ENCODE measurements around the gene PODN. TPM values are rescaled to one million over a fixed set of nuclear protein-coding genes. Genes with fewer than 3 reads are reported as not detected.

The PODN gene
- total RNA-seq, 1 experiment from 2014 or later: not detected

DNA sequence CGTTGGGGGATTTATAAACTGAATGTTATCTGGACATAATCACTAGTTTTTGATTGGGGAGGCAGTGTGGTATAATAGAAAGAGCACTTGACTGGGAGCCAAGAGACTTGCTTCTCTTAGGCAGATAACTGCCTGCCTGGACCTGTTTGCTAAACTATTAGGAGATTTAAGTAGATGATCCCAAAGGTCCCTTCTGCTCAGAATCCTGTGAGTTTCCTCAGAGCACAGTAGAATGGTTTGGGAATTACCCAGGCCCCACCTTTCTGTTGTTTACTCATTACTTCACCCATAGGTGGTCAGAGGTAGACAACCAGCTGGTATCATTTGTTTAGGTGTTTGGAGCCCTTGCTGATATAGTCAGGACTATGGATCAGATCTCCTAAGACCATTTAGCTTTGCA, 10.3 kb upstream of the PODN start:
- DNase-seq (ENCODE audit: low spot score): no peak

- DNase-seq (ENCODE audit: low spot score): no peak
Measured at GRCh38 chr1:53057127-53057526, 4.9 kb upstream of the PODN start.

GRCh38 chr1:53060579-53060978, 1.4 kb upstream of the PODN start:
- no peak for DNase-seq (ENCODE audit: low spot score)

DNA sequence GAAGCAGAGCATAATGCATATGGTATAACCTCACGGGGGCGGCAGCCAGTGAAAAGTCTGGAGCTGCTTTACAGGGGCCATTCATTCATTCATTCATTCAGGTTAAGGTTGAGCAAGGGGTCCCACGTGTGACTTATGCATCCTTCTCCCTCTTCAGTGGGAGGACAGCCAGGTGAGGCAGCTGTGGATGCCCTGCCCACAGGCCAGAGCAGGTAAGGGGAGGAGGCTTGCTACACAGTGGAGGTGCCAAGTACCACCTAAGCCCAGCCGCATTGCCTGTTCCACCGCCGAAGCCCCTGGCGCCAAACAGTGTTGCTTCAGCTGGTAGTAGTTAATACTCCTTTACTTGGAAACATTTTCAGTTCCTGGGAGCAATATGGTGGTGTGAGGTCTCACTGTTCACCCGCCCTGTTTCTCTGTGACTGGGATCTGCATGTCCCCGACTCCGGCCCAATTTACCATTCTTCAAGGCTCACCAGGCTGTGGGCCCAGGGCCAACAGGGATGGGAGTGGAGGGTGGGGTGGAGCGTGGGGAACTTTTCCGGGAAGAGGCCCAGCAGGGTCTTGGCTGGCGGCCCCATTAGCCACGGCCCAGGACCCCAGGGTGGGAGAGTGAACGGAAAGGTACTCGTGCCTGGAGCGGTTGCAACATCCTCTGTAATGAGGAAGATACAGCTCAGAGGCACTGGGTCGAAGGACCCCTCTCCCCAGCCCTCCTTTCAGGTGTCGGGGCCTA, 722 bp upstream of the PODN start:
- DNase-seq (ENCODE audit: low spot score): no peak

GRCh38 chr1:53062708-53063591, 937 bp downstream of the PODN start:
- DNase-seq (ENCODE audit: low spot score): no peak

DNA sequence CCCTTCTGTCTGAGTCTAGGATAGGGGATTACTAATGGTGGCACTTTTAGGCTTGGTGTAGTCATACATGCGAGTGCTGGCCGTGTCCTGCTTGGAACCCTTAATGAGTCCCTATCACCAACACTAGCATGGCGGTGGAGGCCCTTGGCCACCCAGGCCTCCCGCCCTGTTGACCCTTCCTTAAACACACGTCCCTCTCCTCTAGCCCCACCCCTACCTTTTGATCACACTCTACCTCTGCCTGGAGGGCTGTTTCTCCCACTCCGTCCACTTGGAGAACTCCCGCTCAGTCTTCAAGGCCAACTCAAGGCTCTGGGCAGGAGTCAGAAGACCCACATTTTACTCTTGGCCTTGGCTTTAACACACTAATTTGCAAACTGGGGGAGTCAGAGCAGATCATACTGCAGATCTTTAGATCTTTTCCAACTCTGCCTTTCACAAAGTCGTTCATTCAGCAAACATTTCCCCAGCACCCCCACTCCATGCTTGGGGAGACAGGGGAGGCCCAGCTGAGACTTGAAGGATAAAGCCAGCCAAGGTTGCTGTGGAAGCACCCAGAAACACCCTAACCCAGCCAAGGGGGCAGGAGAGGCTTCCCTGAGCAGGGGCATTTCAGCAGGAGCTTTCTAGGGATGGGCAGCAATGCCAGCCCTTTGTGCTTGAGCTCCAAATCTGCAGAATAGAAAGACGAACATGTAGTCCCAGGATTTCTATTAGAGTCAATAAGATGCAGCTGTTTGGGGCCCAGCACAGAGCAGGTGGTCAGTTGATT, 1.9 kb downstream of the PODN start:
- no peak for DNase-seq (ENCODE audit: low spot score)

DNA sequence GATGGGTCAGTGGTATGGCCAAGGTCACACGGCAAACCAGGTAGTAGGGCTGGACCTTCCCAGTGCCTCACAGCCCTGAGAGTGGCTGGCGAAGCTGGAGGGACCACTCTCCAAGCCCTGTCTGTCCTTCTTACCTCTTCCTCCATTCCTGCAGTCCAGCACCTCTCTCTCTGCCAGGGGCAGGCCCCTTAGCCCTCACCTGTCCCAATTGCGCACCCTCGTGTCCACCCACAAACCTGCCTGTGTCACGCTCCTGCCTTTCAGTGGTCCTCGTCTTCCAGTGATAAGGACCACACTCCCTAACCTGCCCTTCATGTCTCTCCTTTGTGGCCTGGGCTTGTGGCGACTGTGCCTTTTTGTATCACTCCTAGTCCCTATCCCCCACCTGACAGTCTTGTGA, 3.4 kb downstream of the PODN start:
- DNase-seq (ENCODE audit: low spot score): no peak

DNA sequence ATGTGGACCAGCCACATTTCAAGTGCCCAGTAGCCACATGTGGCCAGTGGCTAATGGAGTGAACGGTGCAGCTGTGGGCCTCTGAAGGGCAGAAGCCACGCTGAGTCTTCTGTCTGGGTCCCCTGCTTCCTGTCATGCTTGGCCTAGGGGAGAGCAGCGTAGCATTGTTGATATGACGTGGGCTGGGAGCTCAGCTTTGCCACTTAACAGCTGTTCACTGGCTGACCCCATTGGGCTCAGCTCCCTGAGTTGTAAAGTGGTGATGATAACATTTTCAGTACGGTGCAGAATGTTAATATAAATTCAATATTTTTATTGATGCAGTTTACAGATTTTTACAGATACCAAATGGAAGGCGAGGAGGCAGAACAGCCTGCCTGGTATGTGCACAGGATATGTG, 4.5 kb downstream of the PODN start:
- DNase-seq (ENCODE audit: low spot score): no peak

- no peak for DNase-seq (ENCODE audit: low spot score)
Measured at GRCh38 chr1:53066891-53067738, 5.1 kb downstream of the PODN start.

- no peak for DNase-seq (ENCODE audit: low spot score)
Measured at GRCh38 chr1:53067886-53068285, 5.9 kb downstream of the PODN start.

DNA sequence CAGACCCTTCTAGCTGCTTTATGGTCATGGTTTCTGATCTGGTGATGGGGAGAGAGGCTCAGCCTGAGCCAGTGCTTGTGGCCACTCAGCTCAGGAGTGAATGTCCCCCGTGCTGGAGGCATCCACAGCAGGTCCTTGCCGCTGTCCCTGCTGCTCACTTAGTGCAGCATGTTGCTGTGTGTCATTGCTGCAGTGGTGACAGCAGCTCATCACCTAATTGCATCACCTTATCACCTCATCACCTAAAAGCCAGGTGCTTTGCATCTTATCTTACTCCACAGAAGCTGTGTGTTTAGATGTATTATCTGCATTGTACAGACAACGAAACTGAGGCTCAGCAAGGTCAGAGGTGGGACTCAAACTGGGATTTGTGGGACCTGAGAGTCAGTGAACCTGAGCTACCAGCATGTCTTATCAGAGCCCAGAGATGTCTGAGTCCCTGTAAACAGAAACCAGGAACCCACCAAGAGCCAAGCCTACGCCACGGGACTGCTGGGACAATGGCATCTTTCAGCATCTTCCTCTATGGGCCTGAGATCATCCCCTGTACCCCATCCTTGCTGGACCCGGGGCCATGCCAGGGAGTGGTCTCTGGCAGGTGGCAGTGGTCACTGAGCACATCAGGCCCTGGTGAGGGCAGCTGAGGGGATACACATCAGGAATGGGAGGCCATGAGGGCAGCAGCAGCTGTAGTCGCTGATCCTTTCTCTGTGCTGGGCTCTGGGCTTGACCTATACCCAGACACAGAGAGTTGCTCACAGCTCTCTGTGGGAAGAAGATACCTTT, 6.5 kb downstream of the PODN start:
- no peak for DNase-seq (ENCODE audit: low spot score)

- no peak for DNase-seq (ENCODE audit: low spot score)
Measured at GRCh38 chr1:53069265-53069662, 7.3 kb downstream of the PODN start.

- no peak for DNase-seq (ENCODE audit: low spot score)
Measured at GRCh38 chr1:53069663-53070327, 7.8 kb downstream of the PODN start.

- DNase-seq (ENCODE audit: low spot score): no peak
Measured at GRCh38 chr1:53070621-53071020, 8.6 kb downstream of the PODN start.

DNA sequence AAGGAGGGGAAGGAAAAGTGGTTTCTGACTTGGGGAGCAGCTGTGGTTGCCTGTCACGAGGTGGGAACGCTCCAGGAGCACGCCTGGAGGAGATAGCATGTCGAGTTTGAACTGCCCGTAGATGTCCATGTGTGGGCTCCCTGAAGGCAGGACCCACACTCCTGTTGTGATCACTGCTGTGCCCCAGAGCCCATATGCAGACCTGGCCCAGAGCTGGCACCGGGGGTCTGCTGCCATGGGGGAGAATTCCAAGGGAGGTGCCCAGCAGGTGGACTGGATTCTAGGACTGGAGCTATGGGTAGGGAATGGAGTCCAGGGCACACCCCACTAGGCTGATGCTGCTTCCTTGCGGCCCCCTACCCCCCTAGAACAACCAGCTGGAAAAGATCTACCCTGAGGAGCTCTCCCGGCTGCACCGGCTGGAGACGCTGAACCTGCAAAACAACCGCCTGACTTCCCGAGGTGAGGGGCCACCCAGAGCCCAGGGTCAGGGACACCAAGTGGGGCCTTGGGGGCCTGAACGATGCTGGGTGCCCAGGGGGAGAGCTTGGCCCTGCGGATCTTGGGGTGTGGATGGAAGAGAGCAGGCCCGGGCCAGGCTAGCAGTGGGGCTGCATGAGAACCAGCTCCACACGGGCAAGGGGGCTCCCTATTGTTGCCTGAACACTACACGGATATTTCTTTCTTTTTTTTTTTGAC, 9.3 kb downstream of the PODN start:
- no peak for DNase-seq (ENCODE audit: low spot score)

- no peak for DNase-seq (ENCODE audit: low spot score)
Measured at GRCh38 chr1:53071915-53072314, 9.9 kb downstream of the PODN start.

- DNase-seq (ENCODE audit: low spot score): no peak
Measured at GRCh38 chr1:53073287-53073686, 11.3 kb downstream of the PODN start.

- DNase-seq (ENCODE audit: low spot score): no peak
Measured at GRCh38 chr1:53073868-53074311, 11.9 kb downstream of the PODN start.
